ENCODE data around the gene SLC25A13.
"Not testable (repeated sequence)": the region's sequence is repeated elsewhere in the genome, so short reads cannot be mapped to it uniquely, and the experiment has no call there.

Gene SLC25A13

GRCh38 chr7:96327429-96327828 is 5.5 kb upstream of the SLC25A13 start:
- no peak for DNase-seq (ENCODE audit: insufficient read length, low spot score)
- no peak for FAIRE-seq
- TF ChIP-seq TAF1 (IDR thresholded peaks at IDR 0.05; ENCODE audit: low read depth, low read length) (no peak), POU2F2 (IDR thresholded peaks at IDR 0.05; ENCODE audit: low read depth, low read length) (no peak), SPI1 (IDR thresholded peaks at IDR 0.05; ENCODE audit: low read depth, low read length) (no peak), PAX5 (IDR thresholded peaks at IDR 0.05; ENCODE audit: insufficient read depth, low read length, severe bottlenecking) (no peak), POLR2AphosphoS5 (IDR thresholded peaks at IDR 0.05; ENCODE audit: low read depth, low read length) (no peak), POLR2A (IDR thresholded peaks at IDR 0.05; ENCODE audit: low read depth, low read length) (no peak)

GRCh38 chr7:96326752-96327151 is 4.9 kb upstream of the SLC25A13 start:
- not testable (repeated sequence) for DNase-seq (ENCODE audit: insufficient read length, low spot score)
- TF ChIP-seq SPI1 (IDR thresholded peaks at IDR 0.05; ENCODE audit: low read depth, low read length): peak; percentile 91
- peak; percentile 33 for FAIRE-seq

GRCh38 chr7:96322847-96323461 is 1.1 kb upstream of the SLC25A13 start:
- FAIRE-seq (no peak), DNase-seq (ENCODE audit: insufficient read length, low spot score) (no peak)
- no peak for TF ChIP-seq POU2F2 (IDR thresholded peaks at IDR 0.05; ENCODE audit: low read depth, low read length)
- TF ChIP-seq POLR2AphosphoS5 (IDR thresholded peaks at IDR 0.05; ENCODE audit: low read depth, low read length): no peak
- TF ChIP-seq PAX5 (IDR thresholded peaks at IDR 0.05; ENCODE audit: insufficient read depth, low read length, severe bottlenecking): no peak
- no peak for TF ChIP-seq POLR2A (IDR thresholded peaks at IDR 0.05; ENCODE audit: low read depth, low read length)
- TF ChIP-seq TAF1 (IDR thresholded peaks at IDR 0.05; ENCODE audit: low read depth, low read length): no peak
- no peak for TF ChIP-seq SPI1 (IDR thresholded peaks at IDR 0.05; ENCODE audit: low read depth, low read length)

GRCh38 chr7:96322373-96322695 is 436 bp upstream of the SLC25A13 start:
- FAIRE-seq: no peak
- no peak for DNase-seq (ENCODE audit: insufficient read length, low spot score)
- no peak for TF ChIP-seq SPI1 (IDR thresholded peaks at IDR 0.05; ENCODE audit: low read depth, low read length)

DNA sequence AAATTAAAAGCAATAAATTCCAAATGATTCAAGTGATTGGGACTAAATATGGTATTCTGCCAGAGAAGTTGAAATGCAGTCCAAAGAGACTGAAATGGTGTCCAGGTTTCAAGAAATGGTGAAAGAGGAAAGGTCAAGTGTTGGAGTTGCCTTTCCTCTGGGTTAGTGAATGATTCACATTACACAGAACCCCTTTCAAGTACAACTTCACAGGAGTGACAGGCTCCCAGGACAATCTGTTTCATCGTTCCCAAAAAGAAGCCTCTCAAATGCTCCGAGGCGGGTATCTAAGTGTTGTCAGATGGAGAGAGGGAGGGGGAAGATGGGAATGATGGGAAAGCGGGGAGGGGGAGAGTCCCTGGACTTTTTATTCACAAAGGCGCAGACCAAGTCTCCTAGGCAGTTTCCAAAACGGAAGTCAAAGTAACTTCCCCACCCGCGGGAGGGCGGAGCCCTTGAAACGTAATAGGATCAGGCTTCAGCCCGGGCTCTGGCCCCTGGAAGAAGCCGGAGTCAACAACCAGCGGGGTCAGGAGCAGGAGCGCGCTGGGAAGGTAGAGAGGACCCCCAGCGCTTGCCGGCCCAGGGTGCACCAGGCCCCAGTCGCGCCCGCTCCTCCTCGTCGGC is 754 bp downstream of the SLC25A13 start:
- DNase-seq (ENCODE audit: insufficient read length, low spot score) (peak; percentile 5), FAIRE-seq (peak; percentile 41)
- peak; percentile 56; the same call in 1 of the 2 replicates for TF ChIP-seq SPI1 (IDR thresholded peaks at IDR 0.05; ENCODE audit: low read depth, low read length)
- TF ChIP-seq POLR2AphosphoS5 (IDR thresholded peaks at IDR 0.05; ENCODE audit: low read depth, low read length): peak; percentile 85
- TF ChIP-seq PAX5 (IDR thresholded peaks at IDR 0.05; ENCODE audit: insufficient read depth, low read length, severe bottlenecking): no peak
- peak; percentile 56 for TF ChIP-seq TAF1 (IDR thresholded peaks at IDR 0.05; ENCODE audit: low read depth, low read length)
- peak; percentile 84; the same call in 1 of the 2 replicates for TF ChIP-seq POLR2A (IDR thresholded peaks at IDR 0.05; ENCODE audit: low read depth, low read length)
- peak; percentile 8; the same call in 1 of the 2 replicates for TF ChIP-seq POU2F2 (IDR thresholded peaks at IDR 0.05; ENCODE audit: low read depth, low read length)

GRCh38 chr7:96320442-96320841 is 1.5 kb downstream of the SLC25A13 start:
- TF ChIP-seq PAX5 (IDR thresholded peaks at IDR 0.05; ENCODE audit: insufficient read depth, low read length, severe bottlenecking) (no peak), SPI1 (IDR thresholded peaks at IDR 0.05; ENCODE audit: low read depth, low read length) (peak; percentile 42), POLR2A (IDR thresholded peaks at IDR 0.05; ENCODE audit: low read depth, low read length) (no peak), POU2F2 (IDR thresholded peaks at IDR 0.05; ENCODE audit: low read depth, low read length) (0 out of 2 replicates have a peak, but pooled peaks have one; percentile 35), POLR2AphosphoS5 (IDR thresholded peaks at IDR 0.05; ENCODE audit: low read depth, low read length) (no peak), TAF1 (IDR thresholded peaks at IDR 0.05; ENCODE audit: low read depth, low read length) (no peak)
- DNase-seq (ENCODE audit: insufficient read length, low spot score) (peak; percentile 30), FAIRE-seq (peak; percentile 16)

DNA sequence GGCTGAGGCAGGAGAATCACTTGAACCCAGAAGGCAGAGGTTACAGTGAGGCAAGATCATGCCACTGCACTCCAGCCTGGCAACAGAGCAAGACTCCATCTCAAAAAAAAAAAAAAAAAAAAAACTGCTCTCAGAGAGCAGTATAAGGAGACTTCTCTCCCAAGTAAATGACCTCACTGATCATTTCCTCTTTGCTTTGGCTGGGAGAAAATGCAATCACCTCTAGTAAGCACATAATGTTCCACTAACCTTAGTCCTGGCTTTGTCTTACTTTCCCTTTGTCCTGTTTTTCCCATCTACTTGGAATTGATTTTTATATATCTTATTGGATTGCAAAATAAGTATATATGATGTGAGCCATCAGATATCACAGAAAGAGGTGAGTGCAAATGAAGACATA is 2.5 kb downstream of the SLC25A13 start:
- DNase-seq (ENCODE audit: insufficient read length, low spot score): no peak
- FAIRE-seq: no peak
- TF ChIP-seq TAF1 (IDR thresholded peaks at IDR 0.05; ENCODE audit: low read depth, low read length): no peak
- TF ChIP-seq SPI1 (IDR thresholded peaks at IDR 0.05; ENCODE audit: low read depth, low read length): peak; percentile 30; the same call in 1 of the 2 replicates
- TF ChIP-seq POU2F2 (IDR thresholded peaks at IDR 0.05; ENCODE audit: low read depth, low read length): no peak
- TF ChIP-seq POLR2A (IDR thresholded peaks at IDR 0.05; ENCODE audit: low read depth, low read length): no peak
- TF ChIP-seq POLR2AphosphoS5 (IDR thresholded peaks at IDR 0.05; ENCODE audit: low read depth, low read length): no peak
- no peak for TF ChIP-seq PAX5 (IDR thresholded peaks at IDR 0.05; ENCODE audit: insufficient read depth, low read length, severe bottlenecking)

GRCh38 chr7:96316949-96317348 is 4.9 kb downstream of the SLC25A13 start:
- TF ChIP-seq TAF1 (IDR thresholded peaks at IDR 0.05; ENCODE audit: low read depth, low read length) (no peak), POU2F2 (IDR thresholded peaks at IDR 0.05; ENCODE audit: low read depth, low read length) (no peak), POLR2AphosphoS5 (IDR thresholded peaks at IDR 0.05; ENCODE audit: low read depth, low read length) (no peak), POLR2A (IDR thresholded peaks at IDR 0.05; ENCODE audit: low read depth, low read length) (no peak), SPI1 (IDR thresholded peaks at IDR 0.05; ENCODE audit: low read depth, low read length) (no peak), PAX5 (IDR thresholded peaks at IDR 0.05; ENCODE audit: insufficient read depth, low read length, severe bottlenecking) (no peak)
- DNase-seq (ENCODE audit: insufficient read length, low spot score) (no peak), FAIRE-seq (no peak)

GRCh38 chr7:96315125-96315512 is 6.8 kb downstream of the SLC25A13 start:
- FAIRE-seq (no peak), DNase-seq (ENCODE audit: insufficient read length, low spot score) (no peak)
- no peak for TF ChIP-seq POLR2AphosphoS5 (IDR thresholded peaks at IDR 0.05; ENCODE audit: low read depth, low read length)
- TF ChIP-seq SPI1 (IDR thresholded peaks at IDR 0.05; ENCODE audit: low read depth, low read length): no peak
- no peak for TF ChIP-seq POLR2A (IDR thresholded peaks at IDR 0.05; ENCODE audit: low read depth, low read length)
- no peak for TF ChIP-seq TAF1 (IDR thresholded peaks at IDR 0.05; ENCODE audit: low read depth, low read length)
- TF ChIP-seq POU2F2 (IDR thresholded peaks at IDR 0.05; ENCODE audit: low read depth, low read length): no peak
- TF ChIP-seq PAX5 (IDR thresholded peaks at IDR 0.05; ENCODE audit: insufficient read depth, low read length, severe bottlenecking): no peak

Measured in GM12891 (cell line).